NOMO-1 treated with DMSO at 0.1 percent for 48 hours (cell line): ENCODE measurements around the gene C22orf23.
A peak's percentile ranks its signal among the peaks of the same experiment; 100 is the strongest.

Experiments used
- DNase-seq: peaks from one replicate; lab custom pipeline; 2025; ENCODE audit not compliant: unreplicated experiment; lab: John Stamatoyannopoulos, UW

C22orf23 gene

DNA sequence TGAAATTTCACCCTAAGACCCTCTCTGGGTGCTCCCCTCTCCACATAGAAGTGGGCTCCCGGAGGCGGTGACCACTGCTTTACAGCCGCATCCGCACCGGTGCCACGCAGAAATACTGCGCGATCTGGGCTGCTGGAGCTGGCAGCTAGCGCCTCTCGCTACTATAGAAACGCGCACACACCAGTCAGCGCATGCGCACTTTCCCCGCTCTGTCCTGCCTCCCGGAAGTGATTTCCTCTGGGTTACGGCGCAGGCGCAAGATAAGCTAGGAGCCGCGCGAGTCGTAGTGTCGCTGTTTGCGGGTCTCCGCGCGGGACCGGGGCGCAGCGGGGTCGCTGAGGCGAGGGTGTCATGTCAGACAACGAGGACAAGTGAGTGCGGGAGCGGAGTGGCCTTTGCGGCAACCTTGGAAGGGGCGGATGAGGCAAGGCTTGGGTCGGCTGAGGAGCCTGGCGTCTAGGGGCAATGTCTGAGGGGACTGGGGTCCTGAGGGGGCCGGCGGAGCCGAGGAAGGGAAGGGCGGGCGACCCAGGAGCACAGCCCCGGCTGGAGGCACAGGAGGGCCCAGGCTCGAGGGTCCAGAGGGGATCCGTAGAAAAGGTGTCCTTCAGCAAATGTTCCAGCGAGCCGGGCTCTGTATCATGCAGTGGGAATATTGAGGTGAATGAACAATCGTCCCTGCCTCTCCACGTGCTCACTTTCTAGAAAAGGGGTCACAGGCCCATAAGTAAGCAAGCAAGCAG lies at the start of gene C22orf23, which contains the start of gene POLR2F:
C22orf23 (minus strand) TSS at position 165 of the 743 bp plus-strand sequence. CDS start 452 bp downstream, outside the sequence.
POLR2F (plus strand) TSS at position 263 of the 743 bp plus-strand sequence; CDS start at position 352, 89 bp downstream.
- peak; percentile 96 for DNase-seq

DNA sequence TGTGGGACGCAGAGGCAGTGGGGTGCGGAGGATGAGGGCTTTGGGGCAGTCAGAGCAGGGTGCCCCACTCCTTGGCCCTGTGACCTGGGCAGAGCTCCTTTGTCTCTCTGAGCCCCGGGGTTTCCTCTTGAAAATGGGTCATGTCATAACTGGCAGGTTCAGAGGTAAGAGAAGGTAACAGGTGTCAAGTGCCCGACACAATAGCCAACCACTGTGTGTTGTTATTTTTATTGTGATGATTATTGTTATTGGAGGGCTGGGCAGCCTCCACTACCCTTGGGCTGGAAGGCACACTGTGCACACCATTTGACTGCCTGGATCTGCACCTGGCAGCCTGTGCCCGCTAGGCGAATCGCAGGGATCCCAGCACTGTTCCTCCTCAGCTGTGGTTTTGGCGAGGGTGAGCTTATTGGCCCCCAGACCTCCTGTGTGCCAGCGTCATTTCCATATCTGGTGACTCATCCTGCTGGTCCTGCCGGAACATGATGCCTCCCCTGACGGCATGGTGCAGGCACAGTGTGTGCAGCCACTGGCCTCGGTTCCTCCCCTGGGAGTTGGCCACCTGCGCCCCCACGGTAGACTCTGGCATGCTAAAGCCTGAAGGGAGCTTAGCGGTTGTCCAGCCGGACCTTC lies 46.4 kb upstream of the C22orf23 start:
- peak; percentile 6 for DNase-seq

DNA sequence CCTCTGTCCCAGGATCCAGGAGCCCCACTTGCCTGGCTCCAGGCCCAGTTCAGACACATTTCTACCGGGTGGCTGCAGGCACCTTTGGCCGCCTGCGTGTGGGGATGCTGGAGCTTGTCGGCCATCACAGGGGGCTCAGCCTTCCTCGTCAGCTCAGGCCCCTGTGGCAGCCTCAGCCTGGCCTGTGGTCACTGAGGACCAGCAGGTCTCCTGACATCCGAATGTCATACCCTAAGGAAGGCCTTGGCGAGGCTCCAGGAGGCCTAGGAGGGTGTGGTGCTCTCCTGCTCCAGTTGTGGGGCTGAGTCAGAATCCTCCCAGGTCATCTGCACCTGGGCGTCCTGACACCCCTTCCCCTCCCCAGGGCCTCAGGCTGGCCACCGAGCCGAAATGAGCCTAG lies 45.8 kb upstream of the C22orf23 start:
- no peak for DNase-seq

DNA sequence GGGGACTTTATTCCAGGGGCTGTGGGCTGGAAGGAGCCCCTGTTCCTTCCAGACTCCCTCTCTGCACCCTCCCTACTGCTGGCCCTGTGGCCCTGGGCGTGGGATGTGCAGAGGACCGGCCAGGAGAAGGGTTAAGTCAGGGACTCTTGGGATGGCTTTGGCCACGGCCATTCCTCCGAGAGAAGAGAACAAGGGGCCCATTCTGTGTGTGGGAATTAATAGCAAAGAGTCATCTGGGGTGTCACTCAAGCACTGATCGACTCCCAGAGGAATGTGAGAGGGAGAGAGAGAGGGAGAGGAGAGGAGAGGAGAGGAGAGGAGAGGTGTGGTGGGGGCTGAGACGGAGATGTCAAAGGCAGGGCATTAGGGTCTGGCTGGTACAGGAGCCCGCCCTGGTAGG lies 45.1 kb upstream of the C22orf23 start:
- no peak for DNase-seq

DNA sequence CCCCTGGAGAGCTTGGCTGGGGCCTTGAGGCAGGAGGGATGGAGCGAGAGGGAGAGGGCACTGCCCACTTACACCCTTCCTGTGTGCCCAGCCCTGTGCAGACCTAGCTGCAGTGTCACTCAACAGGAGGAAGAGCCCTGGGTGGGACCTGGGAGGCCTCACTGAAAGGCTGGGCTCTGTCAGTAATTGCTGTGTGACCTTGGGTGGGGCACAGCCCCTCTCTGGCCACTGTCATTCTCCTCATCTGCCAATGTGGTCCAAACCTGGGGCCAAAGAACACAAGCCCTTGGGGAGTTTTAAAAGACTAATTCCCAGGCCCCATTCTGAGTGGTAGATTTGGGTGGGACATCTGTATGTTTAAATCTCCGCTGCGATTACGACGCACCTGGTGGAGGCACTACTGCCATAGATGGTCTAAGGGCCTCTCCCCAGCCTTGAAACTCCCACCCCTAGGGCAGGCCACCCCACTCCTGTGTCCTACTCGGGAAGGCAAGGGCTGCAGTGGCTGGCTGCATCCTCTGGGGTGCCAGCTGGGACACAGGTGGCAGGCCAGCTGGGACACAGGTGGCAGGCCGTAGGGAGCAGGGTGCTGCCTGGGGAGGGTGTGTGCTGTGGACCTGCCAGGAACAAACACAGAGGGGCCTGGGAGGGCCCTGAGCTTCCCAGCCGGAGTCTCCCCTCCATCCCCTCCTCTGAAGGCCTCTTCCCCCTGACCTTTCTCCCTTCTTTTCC lies 43.3 kb upstream of the C22orf23 start:
- no peak for DNase-seq

DNA sequence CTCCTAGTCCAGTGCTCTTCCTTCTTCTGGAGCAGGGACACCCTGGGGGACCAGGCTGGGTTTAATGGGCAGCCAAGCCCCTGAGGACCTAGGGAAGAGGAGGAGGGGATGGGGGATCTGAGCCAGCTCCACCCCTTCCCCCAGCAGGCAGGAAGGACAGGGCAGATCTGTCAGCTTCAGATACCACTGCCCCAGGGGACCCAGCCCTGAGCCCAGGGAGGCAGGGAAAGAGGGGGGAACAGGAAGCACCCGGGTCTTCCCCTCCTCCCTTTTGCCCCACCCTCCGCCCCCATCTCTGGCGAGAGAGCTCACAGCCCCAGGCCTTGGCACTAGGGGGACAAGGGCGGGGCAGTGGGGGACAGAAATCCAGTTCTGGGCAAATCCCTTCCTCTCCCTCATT lies 42.7 kb upstream of the C22orf23 start:
- no peak for DNase-seq

DNA sequence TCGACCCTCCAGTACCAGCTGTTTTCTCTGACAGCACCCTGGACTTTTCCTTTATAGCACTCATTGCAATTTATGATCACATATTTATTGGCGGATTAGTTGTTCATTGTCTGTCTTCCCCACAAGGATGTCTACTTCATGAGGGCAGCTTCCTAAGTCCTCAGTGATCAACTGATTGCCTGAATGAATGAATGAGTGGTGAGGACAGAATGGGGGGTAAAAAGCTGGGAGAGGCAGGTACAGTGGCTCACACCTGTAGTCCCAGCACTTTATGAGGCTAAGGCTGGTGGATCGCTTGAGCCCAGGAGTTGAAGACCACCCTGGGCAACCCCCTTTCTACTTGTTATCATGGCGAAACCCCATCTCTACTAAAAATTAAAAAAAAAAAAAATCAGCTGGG lies 42.1 kb upstream of the C22orf23 start:
- DNase-seq: no peak

DNA sequence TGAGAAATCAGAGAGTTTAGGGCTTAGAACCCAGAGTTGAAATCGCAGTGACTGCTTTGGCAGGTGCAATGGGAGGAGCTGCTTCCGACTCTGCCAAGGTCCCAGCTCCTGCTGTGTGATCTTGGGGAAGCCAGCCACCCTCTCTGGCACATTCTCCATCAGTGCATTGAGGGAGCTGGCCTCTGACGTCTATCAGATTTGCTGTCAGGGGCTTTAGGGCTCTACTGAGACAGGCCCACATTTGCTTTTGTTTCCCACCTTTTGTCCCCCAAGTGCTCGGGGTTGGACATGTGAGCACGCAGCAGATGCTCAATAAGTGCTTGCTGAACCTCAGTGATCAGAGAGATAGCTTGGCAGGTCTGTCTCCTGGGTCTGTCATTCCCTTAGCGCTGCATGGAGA lies 41.6 kb upstream of the C22orf23 start:
- DNase-seq: no peak

DNA sequence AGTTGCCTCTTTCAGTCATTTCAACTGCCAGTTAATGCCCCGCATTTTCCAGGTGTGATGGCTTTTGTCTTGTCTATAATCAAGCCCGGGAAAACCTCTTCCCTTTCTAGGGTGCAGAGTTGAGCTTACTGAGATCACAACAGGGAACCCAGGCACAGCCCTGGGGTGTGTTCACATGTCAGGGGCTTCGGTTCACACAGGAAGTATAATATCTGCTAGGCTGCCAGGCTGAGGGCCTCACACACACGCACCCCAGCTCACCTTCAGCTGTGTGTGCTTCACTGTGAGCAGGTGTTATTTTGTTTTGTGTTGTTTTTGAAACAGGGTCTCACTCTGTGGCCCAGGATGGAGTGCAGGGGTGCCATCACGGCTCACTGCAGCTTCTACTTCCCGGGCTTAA lies 40.6 kb upstream of the C22orf23 start:
- DNase-seq: no peak

DNA sequence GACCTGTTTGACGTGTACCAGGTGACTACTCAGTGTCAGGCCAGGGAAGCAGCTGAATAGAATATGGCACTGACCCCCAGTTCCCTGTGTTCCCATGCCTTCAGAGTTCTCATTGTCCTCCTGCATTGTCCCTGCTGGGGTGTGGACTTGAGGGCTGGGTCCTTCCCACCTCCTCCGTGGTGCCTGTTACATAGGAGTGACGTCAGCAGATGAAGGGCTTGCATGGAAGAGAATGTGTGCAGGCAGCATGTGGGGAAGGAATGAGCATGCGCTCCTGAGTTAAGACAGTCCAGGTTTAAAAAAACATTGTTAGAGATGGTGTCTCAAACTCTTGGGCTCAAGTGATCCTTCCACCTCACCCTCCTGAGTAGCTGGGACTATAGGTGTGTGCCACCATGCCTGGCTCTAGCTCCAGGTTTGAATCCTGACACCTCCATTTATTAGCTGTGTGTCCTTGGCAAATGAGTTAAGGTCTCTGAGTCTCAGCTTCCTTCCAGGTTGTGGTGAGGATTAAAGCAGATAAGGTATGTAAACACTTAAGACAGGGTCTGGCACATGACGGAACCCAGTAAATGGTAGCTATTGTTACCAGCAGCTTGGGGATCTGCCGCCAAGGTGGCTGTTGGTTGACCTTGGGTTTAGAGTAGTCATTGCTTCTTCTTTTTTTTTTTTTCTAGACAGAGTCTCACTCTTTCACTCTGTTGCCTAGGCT lies 38.5 kb upstream of the C22orf23 start:
- no peak for DNase-seq

DNA sequence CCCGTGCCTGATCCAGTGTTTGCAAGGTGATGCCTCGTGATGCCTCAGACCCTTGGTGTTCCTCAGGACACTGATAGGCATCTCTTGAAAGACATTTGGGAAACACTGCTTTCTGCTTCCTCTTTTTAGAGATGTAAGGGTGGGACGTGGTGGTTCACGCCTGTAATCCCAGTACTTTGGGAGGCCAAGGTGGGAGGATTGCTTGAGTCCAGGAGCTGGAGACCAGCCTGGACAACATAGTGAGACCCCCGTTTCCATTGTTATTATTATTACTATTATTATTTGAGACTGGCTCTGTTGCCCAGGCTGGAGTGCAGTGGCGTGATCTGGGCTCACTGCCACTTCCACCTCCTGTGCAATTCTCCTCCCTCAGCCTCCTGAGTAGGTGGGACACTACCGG lies 37.5 kb upstream of the C22orf23 start:
- DNase-seq: no peak

DNA sequence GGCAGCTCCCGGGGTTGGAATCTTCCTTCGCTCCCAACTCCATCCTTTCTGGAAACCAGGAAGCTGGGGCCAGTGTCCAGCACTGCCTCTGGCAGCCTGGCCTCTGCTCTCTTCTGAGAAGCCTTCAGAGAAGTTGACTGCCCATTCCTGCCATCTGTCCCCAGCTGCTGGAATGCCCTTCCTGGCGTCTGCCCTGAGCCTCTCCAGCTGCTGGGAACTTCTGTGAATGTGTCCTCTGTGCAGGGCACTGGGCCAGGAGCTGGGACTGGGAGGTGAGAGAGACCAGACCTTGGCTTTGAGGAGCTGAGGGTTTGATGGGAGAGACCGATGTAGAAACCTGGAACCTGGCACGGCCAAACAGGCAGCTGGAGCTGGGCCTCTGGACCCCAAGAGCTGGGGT lies 36.9 kb upstream of the C22orf23 start:
- DNase-seq: no peak

DNA sequence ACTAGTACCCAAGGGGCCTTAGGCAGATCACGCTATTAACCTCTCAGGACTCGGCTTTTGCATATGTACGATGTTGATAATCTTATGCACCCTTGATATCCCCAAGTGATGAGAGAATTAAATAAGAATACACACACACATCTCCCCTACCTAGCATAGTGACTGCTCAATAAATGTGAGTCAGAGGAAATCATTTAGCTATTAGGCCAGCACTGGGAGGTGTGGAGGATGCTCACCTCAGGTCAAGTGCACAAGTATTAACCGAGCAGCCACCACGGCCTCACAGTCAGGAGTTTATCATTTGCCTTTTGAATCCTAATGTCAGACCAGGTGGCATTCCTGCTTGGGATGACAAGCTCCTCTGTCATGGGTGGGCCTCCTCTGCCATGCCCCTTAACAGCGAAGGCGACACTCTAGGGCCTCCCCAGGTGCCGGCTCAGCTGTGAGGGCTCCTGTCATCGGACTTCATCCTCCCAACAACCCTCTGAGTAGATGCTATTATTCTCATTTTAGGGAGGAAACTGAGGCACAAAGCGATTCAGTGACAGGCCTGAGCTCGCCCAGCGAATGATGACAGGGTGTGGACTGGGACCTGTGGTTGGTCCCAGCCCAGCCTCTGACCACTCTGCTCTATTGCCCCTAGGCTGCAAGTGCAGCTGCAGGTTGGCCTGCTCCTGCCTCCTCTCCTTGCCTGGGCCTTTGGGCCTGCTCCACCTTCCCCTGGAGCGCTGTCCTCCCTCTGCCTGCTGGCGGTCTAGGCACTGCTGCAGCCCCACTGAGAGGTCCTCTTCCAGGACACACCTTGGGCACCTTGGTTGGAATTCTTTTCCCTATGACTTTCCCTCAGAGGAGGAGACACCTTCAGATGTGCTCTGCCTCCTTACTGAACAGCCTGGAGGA lies 36.0 kb upstream of the C22orf23 start:
- DNase-seq: no peak

DNA sequence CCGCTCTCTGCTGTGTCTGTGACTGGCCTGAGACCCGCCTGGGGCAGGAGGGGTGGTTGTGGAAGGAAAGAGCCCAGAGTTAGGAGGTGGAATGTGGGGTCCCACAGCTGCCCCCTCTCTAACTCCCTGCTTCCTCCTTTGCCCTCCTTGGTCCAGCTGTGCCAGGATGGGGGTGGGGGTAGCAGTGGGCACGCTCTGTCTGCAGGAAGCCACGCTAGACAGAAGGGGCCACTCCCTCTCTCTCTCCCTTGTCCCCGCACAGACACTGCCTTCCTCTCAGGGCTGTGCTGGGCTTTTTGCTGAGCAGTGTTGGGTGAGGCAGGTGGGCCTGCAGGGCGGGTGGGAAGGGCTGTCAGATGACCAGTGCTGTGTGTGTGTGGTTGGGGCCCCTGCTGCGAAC lies 33.0 kb upstream of the C22orf23 start:
- no peak for DNase-seq

DNA sequence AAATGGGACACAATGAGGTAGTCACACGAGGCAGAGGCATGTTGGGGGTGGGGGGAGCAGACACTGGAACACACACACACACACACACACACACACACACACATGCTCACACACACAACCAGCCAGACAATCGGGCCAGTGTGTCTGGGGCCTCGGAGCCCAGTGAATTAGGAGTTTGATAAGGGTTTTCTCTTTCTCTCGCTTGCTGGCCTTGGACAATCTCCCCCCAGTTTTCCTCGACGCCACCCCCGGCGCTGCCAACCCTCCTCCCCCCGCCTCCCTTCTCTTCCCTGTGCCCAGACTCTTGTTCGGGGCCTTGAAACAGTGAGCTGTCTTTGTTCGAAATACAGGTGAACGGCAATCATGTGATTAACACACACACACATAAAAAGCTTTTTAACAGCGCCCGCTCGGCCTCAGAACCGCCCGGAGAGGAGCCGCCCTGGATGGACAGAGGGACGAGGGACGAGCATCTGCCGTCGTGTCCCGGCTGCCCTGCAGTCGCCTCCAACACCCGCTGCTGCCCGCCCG lies 32.4 kb upstream of the C22orf23 start:
- no peak for DNase-seq

DNA sequence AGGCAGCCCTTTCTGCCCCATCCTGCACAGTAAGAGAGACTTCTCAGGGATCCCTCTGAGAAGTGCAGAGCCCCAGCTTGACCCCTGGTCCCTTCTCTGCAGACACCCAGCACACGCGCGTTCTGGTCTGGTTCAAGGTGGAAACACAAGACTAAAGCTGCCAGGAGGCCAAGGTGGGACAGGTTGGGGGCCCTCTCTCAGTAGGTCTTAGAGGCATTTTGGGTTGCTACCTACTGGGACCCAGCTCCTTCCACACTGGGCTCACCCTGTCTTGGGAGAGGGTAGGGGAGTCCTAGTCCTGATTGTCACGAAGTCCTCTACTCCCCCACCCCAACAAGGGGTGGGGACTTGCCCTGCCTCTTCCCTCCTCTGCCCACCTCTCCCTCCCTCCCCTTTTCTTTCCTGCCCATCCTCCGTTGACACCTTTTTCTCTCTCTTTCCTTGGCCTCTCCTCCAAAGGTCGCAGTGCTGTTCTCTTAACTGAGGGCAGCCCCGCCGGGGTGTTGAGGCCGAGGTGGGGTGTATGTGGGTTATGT lies 31.7 kb upstream of the C22orf23 start:
- no peak for DNase-seq

DNA sequence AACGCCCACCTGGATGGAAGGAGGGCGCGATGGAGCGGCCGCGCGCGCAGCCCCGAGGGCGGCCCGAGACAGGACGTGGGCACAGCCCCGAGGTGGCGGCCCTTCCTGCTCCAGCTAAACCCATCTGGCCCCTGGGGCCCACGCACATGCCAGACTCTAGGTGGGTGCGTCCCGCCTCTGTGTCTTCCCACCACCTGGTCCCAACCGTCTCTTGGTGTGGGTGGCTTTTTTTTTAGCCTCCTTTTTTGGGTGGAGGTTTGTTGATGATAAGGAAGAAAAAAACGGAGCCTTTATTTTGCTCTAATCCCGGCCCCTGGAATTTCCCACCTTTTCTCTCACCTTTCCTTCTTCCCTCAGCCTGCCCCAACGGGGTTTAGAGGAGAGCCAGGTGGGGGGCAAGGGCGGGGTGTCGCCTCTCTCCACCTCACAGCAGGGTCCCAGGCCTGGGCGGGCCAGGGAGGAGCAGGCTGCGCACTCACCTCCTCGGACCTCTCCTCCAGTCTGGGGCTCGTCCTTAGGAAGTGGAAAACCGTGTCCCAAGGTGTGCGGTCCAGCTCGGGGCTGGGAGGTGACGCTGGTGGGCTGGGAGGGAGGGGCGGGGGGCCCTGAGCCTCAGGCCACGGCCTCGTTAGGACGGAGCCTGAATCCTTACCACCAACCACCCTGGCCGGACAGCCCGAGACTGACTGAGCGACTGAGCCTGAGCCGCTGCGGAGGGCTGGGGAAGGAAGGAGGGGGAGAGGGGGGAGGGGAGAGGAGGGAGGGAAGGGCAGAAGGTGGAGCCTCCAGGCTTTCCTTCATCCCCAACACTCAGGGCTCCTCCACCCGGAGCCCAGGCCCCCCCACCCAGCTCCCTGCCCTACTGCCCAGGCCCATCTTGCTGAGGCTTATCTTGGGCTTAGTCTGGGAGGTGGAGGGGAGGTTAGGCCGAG lies 30.7 kb upstream of the C22orf23 start, which contains the start of gene SOX10:
SOX10 (minus strand) TSS at position 696 of the 932 bp plus-strand sequence. CDS start 771 bp downstream, outside the sequence.
- DNase-seq: no peak
